Upper lobe of right lung (tissue), 1 donor: ENCODE measurements around the gene FRYL. TPM values are rescaled to one million over a fixed set of nuclear protein-coding genes. Genes with fewer than 3 reads are reported as not detected.

Source experiments
- ATAC-seq: fragments of 200-7000 bp; cut with Tn5 transposase; one replicate; pipeline ENCODE4 v1.9.1; 2020; ENCODE audit warnings: mild to moderate bottlenecking, moderate library complexity
- DNase-seq: peaks from one replicate; pipeline ENCODE4 v3.0.0-alpha.2; 2020
- H3K27ac ChIP-seq: fragments of 200-600 bp; one replicate; pipeline ENCODE4 v1.8.0; 2022
- H3K27me3 ChIP-seq: fragments of 200-600 bp; one replicate; pipeline ENCODE4 v1.8.0; 2022; ENCODE audit warnings: mild to moderate bottlenecking
- H3K36me3 ChIP-seq: fragments of 200-600 bp; one replicate; pipeline ENCODE4 v1.8.0; 2022
- H3K4me1 ChIP-seq: fragments of 200-600 bp; one replicate; pipeline ENCODE4 v1.8.0; 2022
- H3K4me3 ChIP-seq: fragments of 200-600 bp; one replicate; pipeline ENCODE4 v1.8.0; 2022; ENCODE audit warnings: mild to moderate bottlenecking
- H3K9me3 ChIP-seq: fragments of 200-600 bp; one replicate; pipeline ENCODE4 v1.8.0; 2022
- CTCF ChIP-seq: fragments of 200-600 bp; IDR thresholded peaks from one replicate; pipeline ENCODE4 v1.8.0; 2022; ENCODE audit warnings: antibody characterized with exemption
- intact Hi-C: fragments of 100-400 bp; cut with DNase I; formaldehyde crosslinking; loops from one replicate; pipeline ENCODE4 v1.11.0; 2022
- total RNA-seq: library from RNA; stranded (reverse); fragmentation: NEBNext Ultra II Directional; extraction: Animal tissue kit (Norgen Biotek cat#: 25700); gene quantifications from one replicate; pipeline ENCODE4 v1.2.1, GENCODE V29; 2021
- donor health status: DM: no; HTN: yes; CAD: no; lungs with severe emphysema.

The FRYL gene
- total RNA-seq, 1 donor from 2014 or later, result 71.9 TPM

DNA sequence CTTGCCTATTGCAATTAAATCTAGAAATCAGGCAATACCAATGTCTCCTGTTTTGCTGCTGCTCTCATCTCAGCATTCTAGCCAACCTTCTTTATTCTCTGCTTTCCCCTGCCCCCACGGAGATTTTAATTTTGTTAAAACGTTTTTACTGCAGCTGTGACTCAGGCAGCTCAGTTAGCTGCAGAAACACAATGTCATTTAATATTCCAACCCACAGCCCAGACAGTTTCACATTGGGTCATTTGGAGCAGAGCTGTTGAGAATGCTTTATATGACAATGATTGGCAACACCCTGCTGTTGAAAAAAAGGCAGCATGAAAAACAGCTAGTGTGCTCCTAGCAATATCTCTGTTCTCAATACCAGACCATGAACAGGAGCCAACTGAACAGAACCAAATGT lies 309.5 kb downstream of the FRYL start:
- Histone ChIP-seq H3K4me3 (no peak overlapping the region), H3K36me3 (no peaks in the 10 kb centered on the region), H3K27me3 (no peaks in the 10 kb centered on the region), H3K27ac (no peak overlapping the region), H3K4me1 (no peaks in the 10 kb centered on the region), H3K9me3 (no peaks in the 10 kb centered on the region)
- ATAC-seq, result no peak
- no peak for DNase-seq
- intact Hi-C loops, result no loop called here
- no peak for TF ChIP-seq CTCF

- no peak for ATAC-seq
- H3K27ac ChIP-seq, result no peak overlapping the region
- TF ChIP-seq CTCF, result no peak
- no peak overlapping the region for H3K4me3 ChIP-seq
- no peaks in the 10 kb centered on the region for H3K27me3 ChIP-seq
- intact Hi-C loops, result no loop called here
- H3K36me3 ChIP-seq, result no peaks in the 10 kb centered on the region
- no peak for DNase-seq
- no peaks in the 10 kb centered on the region for H3K9me3 ChIP-seq
- H3K4me1 ChIP-seq, result no peaks in the 10 kb centered on the region
These were observed 309.9 kb downstream of the FRYL start for GRCh38 chr4:48470137-48470536.

GRCh38 chr4:48467891-48468290 lies 312.2 kb downstream of the FRYL start:
- TF ChIP-seq CTCF, result no peak
- H3K4me3 ChIP-seq, result no peak overlapping the region
- ATAC-seq, result no peak

GRCh38 chr4:48467442-48467841 lies 312.6 kb downstream of the FRYL start:
- no peaks in the 10 kb centered on the region for H3K36me3 ChIP-seq
- TF ChIP-seq CTCF, result no peak
- no peaks in the 10 kb centered on the region for H3K9me3 ChIP-seq
- no peak overlapping the region for H3K27ac ChIP-seq
- H3K27me3 ChIP-seq, result no peaks in the 10 kb centered on the region
- ATAC-seq (no peak), DNase-seq (no peak)
- no peaks in the 10 kb centered on the region for H3K4me1 ChIP-seq
- no peak overlapping the region for H3K4me3 ChIP-seq
- intact Hi-C loops, result no loop called here

More at GRCh38 chr4:48467891-48468290, 312.2 kb downstream of the FRYL start:
- DNase-seq, result no peak
- no peaks in the 10 kb centered on the region for H3K9me3 ChIP-seq
- H3K36me3 ChIP-seq, result no peaks in the 10 kb centered on the region
- intact Hi-C loops, result no loop called here
- no peaks in the 10 kb centered on the region for H3K27me3 ChIP-seq
- H3K27ac ChIP-seq, result no peak overlapping the region
- H3K4me1 ChIP-seq, result no peaks in the 10 kb centered on the region

DNA sequence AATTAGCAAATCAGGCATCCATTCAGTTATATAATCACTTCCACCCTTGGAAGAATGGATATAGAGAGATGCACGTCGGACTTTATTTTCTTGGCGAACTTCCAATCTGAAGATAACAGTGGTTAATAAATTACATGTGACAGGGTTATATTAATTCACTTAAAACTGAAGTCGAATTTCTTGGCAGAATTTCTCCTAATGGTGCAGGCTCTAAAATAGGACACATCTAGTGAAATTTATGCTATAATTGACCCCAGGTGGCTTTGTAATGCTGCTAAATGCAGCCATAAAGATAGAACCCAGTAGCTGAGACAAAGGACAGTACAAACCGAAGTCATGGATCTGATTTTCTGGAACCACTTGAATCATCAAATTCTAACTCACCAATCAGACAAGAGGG lies 317.7 kb downstream of the FRYL start:
- Histone ChIP-seq H3K4me3 (no peak overlapping the region), H3K27ac (no peak overlapping the region), H3K9me3 (no peaks in the 10 kb centered on the region), H3K27me3 (no peaks in the 10 kb centered on the region), H3K36me3 (no peaks in the 10 kb centered on the region), H3K4me1 (no peaks in the 10 kb centered on the region)
- DNase-seq (no peak), ATAC-seq (no peak)
- intact Hi-C loops, result no loop called here
- no peak for TF ChIP-seq CTCF

GRCh38 chr4:48461000-48461399 lies 319.1 kb downstream of the FRYL start:
- no peak overlapping the region for H3K27ac ChIP-seq
- no peak for ATAC-seq
- H3K27me3 ChIP-seq, result no peaks in the 10 kb centered on the region
- H3K36me3 ChIP-seq, result no peaks in the 10 kb centered on the region
- intact Hi-C loops, result no loop called here
- DNase-seq, result no peak
- no peak overlapping the region for H3K4me3 ChIP-seq
- no peaks in the 10 kb centered on the region for H3K9me3 ChIP-seq
- H3K4me1 ChIP-seq, result no peaks in the 10 kb centered on the region
- TF ChIP-seq CTCF, result no peak
